Activated CD4-positive, alpha-beta T cell treated with anti-CD3 and anti-CD28 coated beads for 4 hours (primary cell): ENCODE data around the gene CDKL1.
A peak's percentile ranks its signal among the peaks of the same experiment; 100 is the strongest.

Experiments used
- DNase-seq, 2 donors: peaks; one replicate each; pipeline ENCODE4 v3.0.0-alpha.2; 2020

CDKL1 gene

GRCh38 chr14:50396631-50397389 is at the start of gene CDKL1:
Gene CDKL1, minus strand, starts transcription at chr14:50396881. Its CDS starts 1,013 bp downstream, at chr14:50395868.
- peak; percentile 51 to 61 for DNase-seq

GRCh38 chr14:50434528-50434927 is 37.8 kb upstream of the CDKL1 start:
- DNase-seq, result no peak

GRCh38 chr14:50432131-50432530 is 35.5 kb upstream of the CDKL1 start:
- no peak for DNase-seq

GRCh38 chr14:50425816-50426215 is 29.1 kb upstream of the CDKL1 start:
- DNase-seq, result no peak

GRCh38 chr14:50425105-50425504 is 28.4 kb upstream of the CDKL1 start:
- DNase-seq, result no peak

GRCh38 chr14:50423529-50423928 is 26.8 kb upstream of the CDKL1 start:
- no peak for DNase-seq

- DNase-seq, result no peak
Measured at GRCh38 chr14:50421499-50421898, 24.8 kb upstream of the CDKL1 start.

- DNase-seq, result no peak
Measured at GRCh38 chr14:50417853-50418252, 21.2 kb upstream of the CDKL1 start.

- no peak for DNase-seq
Measured at GRCh38 chr14:50410921-50411320, 14.2 kb upstream of the CDKL1 start.

- DNase-seq, result no peak
Measured at GRCh38 chr14:50410071-50410470, 13.4 kb upstream of the CDKL1 start.

GRCh38 chr14:50407111-50407812 is 10.6 kb upstream of the CDKL1 start:
- no peak for DNase-seq

- no peak for DNase-seq
Measured at GRCh38 chr14:50403419-50403818, 6.7 kb upstream of the CDKL1 start.

GRCh38 chr14:50402965-50403364 is 6.3 kb upstream of the CDKL1 start:
- DNase-seq, result no peak

GRCh38 chr14:50400461-50400860 is 3.8 kb upstream of the CDKL1 start:
- DNase-seq, result no peak

GRCh38 chr14:50399251-50400032 is 2.8 kb upstream of the CDKL1 start:
- no peak for DNase-seq

GRCh38 chr14:50398189-50398580 is 1.5 kb upstream of the CDKL1 start:
- no peak for DNase-seq

GRCh38 chr14:50397390-50398188 is 908 bp upstream of the CDKL1 start:
- DNase-seq, result no peak

- no peak for DNase-seq
Measured at GRCh38 chr14:50395448-50395847, 1.2 kb downstream of the CDKL1 start.

GRCh38 chr14:50394713-50395112 is 2.0 kb downstream of the CDKL1 start:
- DNase-seq, result no peak

GRCh38 chr14:50389668-50390441 is 6.8 kb downstream of the CDKL1 start:
- DNase-seq, result no peak

- DNase-seq, result no peak
Measured at GRCh38 chr14:50388256-50388931, 8.3 kb downstream of the CDKL1 start.
